GM21526 (cell line): ENCODE data around the gene DLEU7.

ENCODE experiments used
- ATAC-seq: cut with Tn5 transposase; IDR thresholded peaks from one replicate; pipeline ENCODE4 v1.9.1; 2021; ENCODE audit warnings: moderate library complexity; ENCODE audit not compliant: unreplicated experiment, low FRiP score

Gene DLEU7

GRCh38 chr13:50844084-50844875 is 788 bp upstream of the DLEU7 start:
- ATAC-seq = no peak

- no peak for ATAC-seq
Measured at GRCh38 chr13:50842990-50843256, 569 bp downstream of the DLEU7 start.

- ATAC-seq = no peak
Measured at GRCh38 chr13:50842251-50842989, 1.1 kb downstream of the DLEU7 start.

GRCh38 chr13:50841786-50842185 is 1.7 kb downstream of the DLEU7 start:
- ATAC-seq = no peak

GRCh38 chr13:50840284-50840683 is 3.2 kb downstream of the DLEU7 start:
- ATAC-seq = no peak

GRCh38 chr13:50839828-50840227 is 3.7 kb downstream of the DLEU7 start:
- ATAC-seq = no peak

GRCh38 chr13:50838701-50839100 is 4.8 kb downstream of the DLEU7 start:
- no peak for ATAC-seq

GRCh38 chr13:50838031-50838430 is 5.5 kb downstream of the DLEU7 start:
- no peak for ATAC-seq

GRCh38 chr13:50831512-50831911 is 12.0 kb downstream of the DLEU7 start:
- ATAC-seq = no peak

GRCh38 chr13:50829896-50830295 is 13.6 kb downstream of the DLEU7 start:
- ATAC-seq = no peak

- no peak for ATAC-seq
Measured at GRCh38 chr13:50829226-50829625, 14.3 kb downstream of the DLEU7 start.

GRCh38 chr13:50826035-50826434 is 17.5 kb downstream of the DLEU7 start:
- no peak for ATAC-seq

- no peak for ATAC-seq
Measured at GRCh38 chr13:50812242-50812641, 31.2 kb downstream of the DLEU7 start.

GRCh38 chr13:50810998-50811397 is 32.5 kb downstream of the DLEU7 start:
- ATAC-seq = peak; percentile 95

- no peak for ATAC-seq
Measured at GRCh38 chr13:50810468-50810867, 33.0 kb downstream of the DLEU7 start.

- no peak for ATAC-seq
Measured at GRCh38 chr13:50809133-50810090, 34.1 kb downstream of the DLEU7 start.

GRCh38 chr13:50805805-50806204 is 37.7 kb downstream of the DLEU7 start:
- no peak for ATAC-seq

- peak; percentile 86 for ATAC-seq
Measured at GRCh38 chr13:50801087-50801931, 42.2 kb downstream of the DLEU7 start.

- no peak for ATAC-seq
Measured at GRCh38 chr13:50800091-50800739, 43.3 kb downstream of the DLEU7 start.

GRCh38 chr13:50798923-50799322 is 44.6 kb downstream of the DLEU7 start:
- ATAC-seq = no peak
